Ishikawa (cell line): ENCODE results near the gene CDHR3.

Experiments
- CEBPB ChIP-seq: IDR thresholded peaks from 2 replicates; pipeline ENCODE4 v1.6.1; 2012
- CREB1 ChIP-seq: IDR thresholded peaks from 2 replicates; pipeline ENCODE4 v1.6.1; 2012; ENCODE audit warnings: low read depth
- EGR1 ChIP-seq: IDR thresholded peaks from 2 replicates; pipeline ENCODE4 v1.6.1; 2012
- EP300 ChIP-seq: IDR thresholded peaks from 2 replicates; pipeline ENCODE4 v1.6.1; 2012; ENCODE audit warnings: borderline replicate concordance
- FOXM1 ChIP-seq: IDR thresholded peaks from 2 replicates; pipeline ENCODE4 v1.6.1; 2012; ENCODE audit warnings: low read depth, borderline replicate concordance
- RAD21 ChIP-seq: IDR thresholded peaks from 2 replicates; pipeline ENCODE4 v1.6.1; 2012; ENCODE audit warnings: low read depth
- TAF1 ChIP-seq: IDR thresholded peaks from 2 replicates; pipeline ENCODE4 v1.6.1; 2012; ENCODE audit warnings: low read depth, mild to moderate bottlenecking
- TCF12 ChIP-seq: IDR thresholded peaks from 2 replicates; pipeline ENCODE4 v1.6.1; 2012; ENCODE audit warnings: low read depth
- TEAD4 ChIP-seq: IDR thresholded peaks from 2 replicates; pipeline ENCODE4 v1.6.1; 2012
- YY1 ChIP-seq: IDR thresholded peaks from 2 replicates; pipeline ENCODE4 v1.6.1; 2012; ENCODE audit warnings: low read depth
- ZBTB7A ChIP-seq: IDR thresholded peaks from 2 replicates; pipeline ENCODE4 v1.6.1; 2012; ENCODE audit warnings: low read depth
- TF ChIP-seq, protein P1 (sequence below): IDR thresholded peaks from 2 replicates; pipeline ENCODE4 v1.6.1; 2012
- TF ChIP-seq, protein P2 (sequence below): IDR thresholded peaks from 2 replicates; pipeline ENCODE4 v1.6.1; 2012
- TF ChIP-seq, protein P3 (sequence below): IDR thresholded peaks from 2 replicates; pipeline ENCODE4 v1.6.1; 2012; ENCODE audit warnings: low read depth, mild to moderate bottlenecking

Gene CDHR3

DNA sequence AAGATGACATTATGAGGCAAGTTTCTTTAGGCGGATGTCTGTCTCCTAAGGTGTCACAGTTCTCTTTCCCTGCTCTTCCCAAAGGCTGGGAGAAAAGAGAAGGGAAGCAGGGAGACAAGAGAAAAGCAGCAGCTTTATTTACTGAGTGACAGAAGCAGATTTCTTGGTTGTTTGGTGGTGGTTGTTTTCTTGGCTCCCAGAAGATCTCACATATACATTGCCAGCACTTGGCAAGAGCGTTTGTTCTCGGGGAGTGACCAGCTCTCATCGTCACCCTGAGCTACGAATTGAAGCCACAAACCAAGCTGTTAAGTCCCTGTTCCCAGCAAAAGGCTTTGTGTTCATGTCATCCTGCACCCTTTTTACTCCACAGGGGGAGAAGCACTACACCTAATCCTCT, 11.4 kb downstream of the CDHR3 start:
- TF ChIP-seq RAD21 (no peak), FOXM1 (no peak), CREB1 (no peak), YY1 (no peak), CEBPB (no peak), EP300 (no peak), EGR1 (no peak), ZBTB7A (no peak), TAF1 (no peak), TCF12 (no peak), TEAD4 (no peak)
- TF ChIP-seq, protein P1, sequence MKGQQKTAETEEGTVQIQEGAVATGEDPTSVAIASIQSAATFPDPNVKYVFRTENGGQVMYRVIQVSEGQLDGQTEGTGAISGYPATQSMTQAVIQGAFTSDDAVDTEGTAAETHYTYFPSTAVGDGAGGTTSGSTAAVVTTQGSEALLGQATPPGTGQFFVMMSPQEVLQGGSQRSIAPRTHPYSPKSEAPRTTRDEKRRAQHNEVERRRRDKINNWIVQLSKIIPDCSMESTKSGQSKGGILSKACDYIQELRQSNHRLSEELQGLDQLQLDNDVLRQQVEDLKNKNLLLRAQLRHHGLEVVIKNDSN, result no peak
- TF ChIP-seq, protein P2, sequence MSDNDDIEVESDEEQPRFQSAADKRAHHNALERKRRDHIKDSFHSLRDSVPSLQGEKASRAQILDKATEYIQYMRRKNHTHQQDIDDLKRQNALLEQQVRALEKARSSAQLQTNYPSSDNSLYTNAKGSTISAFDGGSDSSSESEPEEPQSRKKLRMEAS, result no peak
- TF ChIP-seq, protein P3, sequence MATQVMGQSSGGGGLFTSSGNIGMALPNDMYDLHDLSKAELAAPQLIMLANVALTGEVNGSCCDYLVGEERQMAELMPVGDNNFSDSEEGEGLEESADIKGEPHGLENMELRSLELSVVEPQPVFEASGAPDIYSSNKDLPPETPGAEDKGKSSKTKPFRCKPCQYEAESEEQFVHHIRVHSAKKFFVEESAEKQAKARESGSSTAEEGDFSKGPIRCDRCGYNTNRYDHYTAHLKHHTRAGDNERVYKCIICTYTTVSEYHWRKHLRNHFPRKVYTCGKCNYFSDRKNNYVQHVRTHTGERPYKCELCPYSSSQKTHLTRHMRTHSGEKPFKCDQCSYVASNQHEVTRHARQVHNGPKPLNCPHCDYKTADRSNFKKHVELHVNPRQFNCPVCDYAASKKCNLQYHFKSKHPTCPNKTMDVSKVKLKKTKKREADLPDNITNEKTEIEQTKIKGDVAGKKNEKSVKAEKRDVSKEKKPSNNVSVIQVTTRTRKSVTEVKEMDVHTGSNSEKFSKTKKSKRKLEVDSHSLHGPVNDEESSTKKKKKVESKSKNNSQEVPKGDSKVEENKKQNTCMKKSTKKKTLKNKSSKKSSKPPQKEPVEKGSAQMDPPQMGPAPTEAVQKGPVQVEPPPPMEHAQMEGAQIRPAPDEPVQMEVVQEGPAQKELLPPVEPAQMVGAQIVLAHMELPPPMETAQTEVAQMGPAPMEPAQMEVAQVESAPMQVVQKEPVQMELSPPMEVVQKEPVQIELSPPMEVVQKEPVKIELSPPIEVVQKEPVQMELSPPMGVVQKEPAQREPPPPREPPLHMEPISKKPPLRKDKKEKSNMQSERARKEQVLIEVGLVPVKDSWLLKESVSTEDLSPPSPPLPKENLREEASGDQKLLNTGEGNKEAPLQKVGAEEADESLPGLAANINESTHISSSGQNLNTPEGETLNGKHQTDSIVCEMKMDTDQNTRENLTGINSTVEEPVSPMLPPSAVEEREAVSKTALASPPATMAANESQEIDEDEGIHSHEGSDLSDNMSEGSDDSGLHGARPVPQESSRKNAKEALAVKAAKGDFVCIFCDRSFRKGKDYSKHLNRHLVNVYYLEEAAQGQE, result no peak

DNA sequence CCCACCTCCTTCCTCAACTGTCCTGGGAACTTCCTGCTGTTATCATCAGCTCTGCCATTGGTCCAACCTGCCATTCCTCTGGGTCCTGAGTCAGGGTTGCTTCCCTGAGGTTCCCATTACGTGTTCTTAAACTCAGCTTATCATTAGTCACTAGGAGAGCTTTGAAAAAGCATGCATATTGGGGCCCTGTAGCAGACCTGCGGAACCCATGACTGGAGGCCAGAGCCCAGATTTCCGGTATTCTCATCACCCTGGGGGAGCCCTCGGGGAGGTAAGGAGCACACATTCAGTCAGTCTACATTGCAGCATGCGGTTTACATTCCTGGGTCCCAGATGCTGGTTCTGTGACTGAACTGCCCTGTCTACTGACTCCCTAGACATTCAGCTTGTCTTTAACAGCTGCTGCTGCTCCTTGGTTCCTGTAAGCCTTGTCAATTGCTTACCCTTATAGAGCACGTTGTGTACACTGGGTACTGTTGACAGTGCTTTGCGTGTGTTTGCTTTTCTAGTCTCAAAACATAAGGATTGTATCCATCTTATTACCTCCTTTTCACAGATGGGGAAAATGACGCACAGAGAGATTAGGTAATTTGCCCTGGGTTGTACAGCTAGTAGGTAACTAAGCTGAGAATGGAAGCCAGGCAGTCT, 12.8 kb downstream of the CDHR3 start:
- TF ChIP-seq, protein P2, result no peak
- TF ChIP-seq TAF1 (no peak), TCF12 (no peak), CEBPB (no peak), EP300 (no peak), FOXM1 (no peak)
- TF ChIP-seq, protein P1, result no peak
- TF ChIP-seq, protein P3, result no peak

DNA sequence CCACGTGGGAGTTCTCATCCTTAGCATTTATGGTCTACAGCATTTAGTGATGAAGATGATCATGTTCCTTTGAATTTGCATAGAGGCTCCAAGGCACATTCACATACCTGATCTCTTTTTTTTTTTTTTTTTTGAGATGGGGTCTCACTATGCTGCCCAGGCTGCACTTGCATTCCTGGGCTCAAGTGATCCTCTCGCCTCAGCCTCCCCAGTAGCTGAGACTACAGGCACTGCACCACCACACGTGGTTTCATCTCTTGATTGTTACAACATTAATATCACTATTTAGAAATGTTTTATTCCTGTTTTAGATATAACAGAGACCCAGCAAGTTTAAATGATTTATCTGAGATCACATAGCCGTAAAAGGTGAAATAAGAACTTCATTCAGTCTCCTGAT, 13.8 kb downstream of the CDHR3 start:
- TF ChIP-seq FOXM1 (no peak), ZBTB7A (no peak), TCF12 (no peak), RAD21 (no peak)

DNA sequence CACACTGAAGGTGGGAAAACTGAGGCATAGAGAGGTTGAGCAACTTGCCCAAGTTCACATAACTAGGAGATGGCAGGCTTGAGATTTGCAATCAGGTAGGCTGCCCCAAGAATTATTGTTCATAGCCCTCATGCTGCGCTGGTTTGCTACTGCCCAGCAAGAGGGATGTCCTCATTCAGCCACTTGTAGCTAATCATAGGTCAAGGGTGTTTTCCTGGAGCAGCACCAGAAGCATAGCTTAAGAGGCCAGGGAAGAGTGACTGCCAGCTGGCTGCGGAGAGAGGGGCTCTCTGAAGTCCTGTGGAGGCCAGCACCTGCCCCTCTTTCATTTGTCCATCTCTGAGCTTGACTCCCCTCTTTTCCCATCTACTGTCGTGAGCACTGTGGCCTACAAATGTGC, 15.0 kb downstream of the CDHR3 start:
- TF ChIP-seq, protein P2, result no peak
- no peak for TF ChIP-seq EGR1
- no peak for TF ChIP-seq ZBTB7A
- TF ChIP-seq YY1, result no peak
- no peak for TF ChIP-seq EP300
- TF ChIP-seq, protein P1, result no peak
- TF ChIP-seq, protein P3, result no peak
- no peak for TF ChIP-seq CREB1
